ENCODE results near the gene PARK7. TPM values are rescaled to one million over a fixed set of nuclear protein-coding genes. Genes with fewer than 3 reads are reported as not detected.

Gene PARK7
- total and polyA plus RNA-seq, 4 donors: 140 to 392 (median 267) TPM

- H3K27ac ChIP-seq (ENCODE audit: low read depth in 1 of 2, low read length in 1 of 2): no peak overlapping the region
- peaks cover 20 to 27% (median 23%) of the 10 kb centered on the region in 4 donors for H3K36me3 ChIP-seq (ENCODE audit: control insufficient read depth in 4 of 4, insufficient read depth in 4 of 4, low read length in 4 of 4)
- no peak overlapping the region for H3K4me3 ChIP-seq
- H3K9me3 ChIP-seq (ENCODE audit: control insufficient read depth in 4 of 4, insufficient read depth in 3 of 4, low read length in 3 of 4): no peaks in the 10 kb centered on the region
- ATAC-seq (ENCODE audit: insufficient read depth, low FRiP score) (no peak), DNase-seq (no peak)
- H3K9ac ChIP-seq (ENCODE audit: insufficient read depth in 1 of 2, low read length in 2 of 2): no peak overlapping the region
- H3K27me3 ChIP-seq (ENCODE audit: control insufficient read depth in 3 of 3, insufficient read depth in 3 of 3, low read length in 2 of 3): no peaks in the 10 kb centered on the region
- 91 to 92% methylated on average over 3 of the region's 3 CpGs for WGBS, 2 donors
- TF ChIP-seq CTCF (IDR thresholded peaks at IDR 0.05; ENCODE audit: control extremely low read depth, extremely low read depth): no peak
- peaks cover 0 to 18% (median 1%) of the 10 kb centered on the region in 5 donors for H3K4me1 ChIP-seq (ENCODE audit: control insufficient read depth in 5 of 5, insufficient read depth in 5 of 5, low read length in 5 of 5)
Observed at GRCh38 chr1:7964476-7964875, 3.0 kb downstream of the PARK7 start.

- TF ChIP-seq CTCF (IDR thresholded peaks at IDR 0.05; ENCODE audit: control extremely low read depth, extremely low read depth): no peak
- no peak overlapping the region for H3K9ac ChIP-seq (ENCODE audit: insufficient read depth in 1 of 2, low read length in 2 of 2)
Observed at GRCh38 chr1:7967196-7967595, 5.7 kb downstream of the PARK7 start.

GRCh38 chr1:7967651-7968050, 6.1 kb downstream of the PARK7 start:
- H3K9me3 ChIP-seq (ENCODE audit: control insufficient read depth in 4 of 4, insufficient read depth in 3 of 4, low read length in 3 of 4): no peaks in the 10 kb centered on the region
- H3K27ac ChIP-seq (ENCODE audit: low read depth in 1 of 2, low read length in 1 of 2): no peak overlapping the region
- 83 to 93% methylated on average over 4 of the region's 4 CpGs for WGBS, 2 donors
- DNase-seq: no peak
- H3K36me3 ChIP-seq (ENCODE audit: control insufficient read depth in 4 of 4, insufficient read depth in 4 of 4, low read length in 4 of 4): peaks cover 32 to 48% (median 40%) of the 10 kb centered on the region in 4 donors
- peaks cover 0 to 4% (median 0%) of the 10 kb centered on the region in 5 donors for H3K4me1 ChIP-seq (ENCODE audit: control insufficient read depth in 5 of 5, insufficient read depth in 5 of 5, low read length in 5 of 5)
- no peak overlapping the region for H3K4me3 ChIP-seq
- no peak for TF ChIP-seq CTCF (IDR thresholded peaks at IDR 0.05; ENCODE audit: control extremely low read depth, extremely low read depth)
- no peaks in the 10 kb centered on the region for H3K27me3 ChIP-seq (ENCODE audit: control insufficient read depth in 3 of 3, insufficient read depth in 3 of 3, low read length in 2 of 3)
- no peak overlapping the region for H3K9ac ChIP-seq (ENCODE audit: insufficient read depth in 1 of 2, low read length in 2 of 2)
- ATAC-seq (ENCODE audit: insufficient read depth, low FRiP score): no peak

More at GRCh38 chr1:7967196-7967595, 5.7 kb downstream of the PARK7 start:
- no peaks in the 10 kb centered on the region for H3K9me3 ChIP-seq (ENCODE audit: control insufficient read depth in 4 of 4, insufficient read depth in 3 of 4, low read length in 3 of 4)
- H3K36me3 ChIP-seq (ENCODE audit: control insufficient read depth in 4 of 4, insufficient read depth in 4 of 4, low read length in 4 of 4): peaks cover 30 to 44% (median 38%) of the 10 kb centered on the region in 4 donors
- no peak overlapping the region for H3K4me3 ChIP-seq
- no peak overlapping the region for H3K27ac ChIP-seq (ENCODE audit: low read depth in 1 of 2, low read length in 1 of 2)
- ATAC-seq (ENCODE audit: insufficient read depth, low FRiP score): no peak
- 48 to 66% methylated on average over 1 of the region's 1 CpG for WGBS, 2 donors
- no peaks in the 10 kb centered on the region for H3K27me3 ChIP-seq (ENCODE audit: control insufficient read depth in 3 of 3, insufficient read depth in 3 of 3, low read length in 2 of 3)
- H3K4me1 ChIP-seq (ENCODE audit: control insufficient read depth in 5 of 5, insufficient read depth in 5 of 5, low read length in 5 of 5): peaks cover 0 to 8% (median 0%) of the 10 kb centered on the region in 5 donors
- no peak for DNase-seq

- Histone ChIP-seq H3K27ac (ENCODE audit: low read depth in 1 of 2, low read length in 1 of 2) (no peak overlapping the region), H3K4me1 (ENCODE audit: control insufficient read depth in 5 of 5, insufficient read depth in 5 of 5, low read length in 5 of 5) (no peaks in the 10 kb centered on the region), H3K27me3 (ENCODE audit: control insufficient read depth in 3 of 3, insufficient read depth in 3 of 3, low read length in 2 of 3) (no peaks in the 10 kb centered on the region), H3K9ac (ENCODE audit: insufficient read depth in 1 of 2, low read length in 2 of 2) (no peak overlapping the region), H3K4me3 (no peak overlapping the region), H3K36me3 (ENCODE audit: control insufficient read depth in 4 of 4, insufficient read depth in 4 of 4, low read length in 4 of 4) (peaks cover 22 to 38% (median 31%) of the 10 kb centered on the region in 4 donors), H3K9me3 (ENCODE audit: control insufficient read depth in 4 of 4, insufficient read depth in 3 of 4, low read length in 3 of 4) (no peaks in the 10 kb centered on the region)
- ATAC-seq (ENCODE audit: insufficient read depth, low FRiP score): no peak
- TF ChIP-seq CTCF (IDR thresholded peaks at IDR 0.05; ENCODE audit: control extremely low read depth, extremely low read depth): no peak
- WGBS, 2 donors: 64 to 77% methylated on average over 2 of the region's 2 CpGs
- DNase-seq: no peak
Observed at GRCh38 chr1:7970246-7970645, 8.7 kb downstream of the PARK7 start.

Measured in lung (tissue), 12 donors.